Measurements from ENCODE around the gene LCP2. TPM values are rescaled to one million over a fixed set of nuclear protein-coding genes. Genes with fewer than 3 reads are reported as not detected.

Gene LCP2
- total and polyA plus RNA-seq, 12 donors = 2.7 to 35.1 (median 4.6) TPM

DNA sequence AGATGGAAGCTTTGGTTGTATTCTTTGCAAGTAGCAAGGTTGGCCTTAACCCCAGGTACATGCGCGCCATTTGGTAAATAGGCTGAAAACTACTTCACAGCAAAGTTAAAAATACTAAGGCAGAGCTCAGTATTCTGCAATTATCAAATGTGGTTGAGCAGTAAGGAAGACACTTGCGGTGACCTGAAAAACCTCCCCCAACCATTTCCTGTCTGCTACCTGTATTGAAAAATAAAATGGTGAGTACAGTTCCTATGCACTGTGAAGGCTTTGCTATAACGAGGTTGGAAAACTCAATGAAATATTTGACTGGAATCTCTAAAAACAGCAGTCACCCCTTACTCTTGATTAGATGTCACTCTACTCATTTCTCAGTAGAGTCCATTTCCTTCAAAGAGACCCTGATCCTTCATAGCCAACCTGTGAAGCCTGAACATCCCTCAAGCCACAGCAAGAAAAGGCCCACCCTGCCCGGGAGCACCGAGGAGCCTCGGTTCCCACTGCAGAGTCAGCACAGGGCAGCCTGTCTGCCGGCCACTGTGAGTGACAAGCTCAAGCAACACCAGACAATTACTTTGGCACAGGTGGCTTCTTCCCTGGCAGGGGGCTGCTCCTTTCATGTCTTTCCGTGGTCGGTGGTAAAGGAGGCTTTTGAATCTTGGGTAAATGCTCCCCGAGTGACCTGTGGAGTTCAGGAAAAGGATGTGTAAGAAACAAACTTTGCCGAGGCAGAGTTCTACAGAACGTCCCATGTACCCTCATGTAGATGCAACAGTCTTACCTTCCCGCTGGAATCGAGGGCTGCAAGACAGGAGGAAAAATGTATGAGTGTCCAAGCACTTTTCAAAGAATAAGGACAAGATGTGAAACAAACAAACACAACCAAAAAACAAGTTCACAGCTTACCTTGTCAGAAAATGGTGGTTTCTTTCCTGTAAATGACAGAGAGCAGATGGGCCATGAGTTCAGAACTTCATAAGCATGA is 35.2 kb downstream of the LCP2 start:
- DNase-seq (no peak), ATAC-seq (no peak)
- 90 to 91% methylated on average over 15 of the region's 15 CpGs for WGBS, 2 donors
- H3K4me3 ChIP-seq = no peak overlapping the region
- H3K27me3 ChIP-seq = peaks cover 0 to 16% (median 0%) of the 10 kb centered on the region in 7 donors
- peaks cover 0 to 37% (median 1%) of the 10 kb centered on the region in 9 donors for H3K4me1 ChIP-seq
- TF ChIP-seq, protein P1, sequence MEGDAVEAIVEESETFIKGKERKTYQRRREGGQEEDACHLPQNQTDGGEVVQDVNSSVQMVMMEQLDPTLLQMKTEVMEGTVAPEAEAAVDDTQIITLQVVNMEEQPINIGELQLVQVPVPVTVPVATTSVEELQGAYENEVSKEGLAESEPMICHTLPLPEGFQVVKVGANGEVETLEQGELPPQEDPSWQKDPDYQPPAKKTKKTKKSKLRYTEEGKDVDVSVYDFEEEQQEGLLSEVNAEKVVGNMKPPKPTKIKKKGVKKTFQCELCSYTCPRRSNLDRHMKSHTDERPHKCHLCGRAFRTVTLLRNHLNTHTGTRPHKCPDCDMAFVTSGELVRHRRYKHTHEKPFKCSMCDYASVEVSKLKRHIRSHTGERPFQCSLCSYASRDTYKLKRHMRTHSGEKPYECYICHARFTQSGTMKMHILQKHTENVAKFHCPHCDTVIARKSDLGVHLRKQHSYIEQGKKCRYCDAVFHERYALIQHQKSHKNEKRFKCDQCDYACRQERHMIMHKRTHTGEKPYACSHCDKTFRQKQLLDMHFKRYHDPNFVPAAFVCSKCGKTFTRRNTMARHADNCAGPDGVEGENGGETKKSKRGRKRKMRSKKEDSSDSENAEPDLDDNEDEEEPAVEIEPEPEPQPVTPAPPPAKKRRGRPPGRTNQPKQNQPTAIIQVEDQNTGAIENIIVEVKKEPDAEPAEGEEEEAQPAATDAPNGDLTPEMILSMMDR (IDR thresholded peaks at IDR 0.05) = no peak
- intact Hi-C loops (cut with DNase I) = loop anchor here in 2 of 10 donors (5.0 to 10.0 kb wide), 2 partner anchors 152 to 160 kb away; no protein-coding TSS in a partner anchor
- H3K27ac ChIP-seq = peak overlapping the region in 1 of 10 donors; percentile 54
- H3K9me3 ChIP-seq = no peaks in the 10 kb centered on the region
- H3K36me3 ChIP-seq = peaks cover 0 to 100% (median 3%) of the 10 kb centered on the region in 9 donors

DNA sequence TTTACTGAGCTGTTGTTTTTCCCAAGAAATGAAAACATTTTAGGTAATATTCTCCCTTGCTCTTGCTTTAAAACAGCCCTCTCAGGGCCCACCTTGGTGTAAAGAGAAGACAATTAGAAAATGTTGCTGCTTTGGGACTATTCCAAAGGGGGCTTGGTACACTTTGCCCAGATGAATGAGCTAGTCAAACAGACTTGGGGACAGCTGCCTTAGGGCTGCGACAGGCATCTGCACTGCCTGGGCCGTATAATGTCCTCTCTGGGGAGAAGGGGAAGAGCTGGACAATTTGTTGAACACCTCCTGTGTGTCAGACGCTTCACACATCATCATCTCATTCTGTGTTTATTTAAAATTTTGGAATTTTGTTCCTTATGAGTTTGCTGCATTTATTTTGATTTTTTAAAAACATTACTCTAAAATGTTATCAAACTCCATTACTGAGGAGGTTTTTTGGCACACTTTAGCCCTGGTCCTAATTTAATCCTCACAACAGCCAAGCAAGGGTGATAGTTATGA is 36.0 kb downstream of the LCP2 start:
- 90 to 91% methylated on average over 3 of the region's 3 CpGs for WGBS, 2 donors

DNA sequence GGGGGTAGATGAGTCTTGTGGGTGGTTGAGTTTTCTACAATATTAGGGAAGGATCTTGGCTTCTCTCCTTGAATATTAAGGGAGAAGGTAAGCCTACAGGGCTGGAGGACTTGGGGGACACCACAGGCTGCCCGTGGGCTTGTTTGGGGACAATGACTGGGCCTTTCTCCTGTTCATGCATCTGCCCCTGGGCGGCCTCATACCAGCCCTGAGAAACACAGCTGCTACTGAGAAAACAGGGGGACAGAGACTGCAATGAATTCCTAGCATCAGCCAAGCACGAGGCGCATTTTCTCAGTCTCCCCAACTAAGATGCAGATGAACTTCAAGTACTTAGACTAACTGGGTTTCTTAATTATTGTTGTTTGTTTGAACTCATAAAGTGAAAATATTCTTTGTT is 40.2 kb downstream of the LCP2 start:
- ATAC-seq (no peak), DNase-seq (no peak)
- intact Hi-C loops (cut with DNase I) = no loop called here
- WGBS, 2 donors = 93 to 100% methylated on average over 4 of the region's 4 CpGs
- H3K27ac ChIP-seq = no peak overlapping the region
- peaks cover 0 to 8% (median 0%) of the 10 kb centered on the region in 7 donors for H3K27me3 ChIP-seq
- peaks cover 0 to 12% (median 0%) of the 10 kb centered on the region in 9 donors for H3K4me1 ChIP-seq
- no peak overlapping the region for H3K4me3 ChIP-seq
- H3K36me3 ChIP-seq = peaks cover 0 to 100% (median 0%) of the 10 kb centered on the region in 9 donors
- no peaks in the 10 kb centered on the region for H3K9me3 ChIP-seq
- TF ChIP-seq, protein P1 (IDR thresholded peaks at IDR 0.05) = no peak

More for the DNA sequence above, 36.0 kb downstream of the LCP2 start:
- intact Hi-C loops (cut with DNase I) = loop anchor here in 2 of 10 donors (5.0 to 10.0 kb wide), 2 partner anchors 153 to 161 kb away; no protein-coding TSS in a partner anchor
- no peak overlapping the region for H3K27ac ChIP-seq
- TF ChIP-seq, protein P1 (IDR thresholded peaks at IDR 0.05) = no peak
- no peak overlapping the region for H3K4me3 ChIP-seq
- ATAC-seq (no peak), DNase-seq (no peak)
- peaks cover 0 to 12% (median 0%) of the 10 kb centered on the region in 7 donors for H3K27me3 ChIP-seq
- peaks cover 0 to 29% (median 0%) of the 10 kb centered on the region in 9 donors for H3K4me1 ChIP-seq
- no peaks in the 10 kb centered on the region for H3K9me3 ChIP-seq
- H3K36me3 ChIP-seq = peaks cover 0 to 100% (median 3%) of the 10 kb centered on the region in 9 donors

DNA sequence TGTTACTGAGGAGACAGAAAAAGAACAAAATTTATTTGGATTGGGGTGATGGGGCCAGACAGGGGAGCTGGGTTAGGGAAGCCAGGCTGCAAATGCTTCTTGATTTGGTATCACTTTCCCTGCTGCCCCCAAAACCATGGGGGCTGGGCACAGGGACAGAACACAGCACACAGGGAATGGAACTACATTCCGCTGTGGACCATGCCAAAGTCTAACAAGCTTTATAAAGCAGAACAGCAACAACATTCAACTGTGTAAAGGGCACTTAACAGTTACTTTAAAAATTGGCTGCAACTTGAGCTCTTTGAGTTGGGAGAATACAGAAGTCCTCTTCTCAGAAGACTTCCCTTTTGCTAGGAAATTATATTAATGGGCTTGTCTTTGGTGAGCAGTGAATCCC is 41.0 kb downstream of the LCP2 start:
- H3K27me3 ChIP-seq = peaks cover 0 to 10% (median 0%) of the 10 kb centered on the region in 7 donors
- no peaks in the 10 kb centered on the region for H3K9me3 ChIP-seq
- intact Hi-C loops (cut with DNase I) = no loop called here
- ATAC-seq = no peak
- no peak overlapping the region for H3K27ac ChIP-seq
- H3K36me3 ChIP-seq = peaks cover 0 to 100% (median 0%) of the 10 kb centered on the region in 9 donors
- TF ChIP-seq, protein P1 (IDR thresholded peaks at IDR 0.05) = no peak
- no peak overlapping the region for H3K4me3 ChIP-seq
- peaks cover 0 to 11% (median 0%) of the 10 kb centered on the region in 9 donors for H3K4me1 ChIP-seq
- WGBS, 2 donors = 86 to 93% methylated on average over 1 of the region's 1 CpG
- DNase-seq = no peak
